Keratinocyte (primary cell): ENCODE results near the gene SMARCC1. TPM values are rescaled to one million over a fixed set of nuclear protein-coding genes. Genes with fewer than 3 reads are reported as not detected.

Experiments
- DNase-seq: peaks from one replicate; pipeline ENCODE4 v3.0.0-alpha.2; 2011; ENCODE audit warnings: low read depth, missing footprints, low spot score
- FAIRE-seq: peaks from 2 replicates; lab custom pipeline; 2011; peaks lifted over from hg19 to GRCh38; lab: Jason Lieb, UNC
- H2AFZ ChIP-seq: 2 replicates; pipeline ENCODE4 v1.6.0; 2012; ENCODE audit warnings: low read length, control low read depth, inconsistent platforms; ENCODE audit not compliant: control insufficient read depth
- H3K27ac ChIP-seq: 2 replicates; pipeline ENCODE4 v1.5.1; 2011; ENCODE audit warnings: low read length; ENCODE audit not compliant: control insufficient read depth, insufficient read depth
- H3K27me3 ChIP-seq: 3 replicates; pipeline ENCODE4 v1.6.0; 2011; ENCODE audit warnings: low read length; ENCODE audit not compliant: control insufficient read depth, insufficient read depth; ENCODE audit errors: extremely low read depth
- H3K36me3 ChIP-seq, 2 experiments: 2 replicates in 1 of 2; 3 replicates in 1 of 2; pipeline ENCODE4 v1.5.1; 2011; ENCODE audit warnings: low read length in 2 of 2, mild to moderate bottlenecking in 1 of 2; ENCODE audit not compliant: control insufficient read depth in 2 of 2, insufficient read depth in 2 of 2; ENCODE audit errors: extremely low read depth in 1 of 2
- H3K4me1 ChIP-seq: 3 replicates; pipeline ENCODE4 v1.5.1; 2011; ENCODE audit warnings: low read length; ENCODE audit not compliant: control insufficient read depth, insufficient read depth; ENCODE audit errors: extremely low read depth
- H3K4me2 ChIP-seq: 3 replicates; pipeline ENCODE4 v1.6.0; 2011; ENCODE audit warnings: low read depth, low read length; ENCODE audit not compliant: control insufficient read depth, insufficient read depth; ENCODE audit errors: extremely low read depth
- H3K4me3 ChIP-seq, 3 experiments: fragments of 200-600 bp in 1 of 3; sonication (generic) in 1 of 3; 2 replicates in 2 of 3; 3 replicates in 1 of 3; pipeline ENCODE4 v1.5.1; 2011 to 2016; ENCODE audit warnings: low read length in 3 of 3, mild to moderate bottlenecking in 3 of 3, control low read depth in 2 of 3, inconsistent platforms in 1 of 3, low read depth in 1 of 3, mixed read lengths in 1 of 3, mixed run types in 1 of 3, moderate library complexity in 1 of 3; ENCODE audit not compliant: control insufficient read depth in 2 of 3, insufficient read depth in 2 of 3; ENCODE audit errors: extremely low read depth in 1 of 3
- H3K79me2 ChIP-seq: 2 replicates; pipeline ENCODE4 v1.6.0; 2012; ENCODE audit warnings: low read length; ENCODE audit not compliant: control insufficient read depth, insufficient read depth
- H3K9ac ChIP-seq: 3 replicates; pipeline ENCODE4 v1.6.0; 2011; ENCODE audit warnings: low read length; ENCODE audit not compliant: control insufficient read depth, insufficient read depth; ENCODE audit errors: extremely low read depth
- H3K9me1 ChIP-seq: 3 replicates; pipeline ENCODE4 v1.6.0; 2011; ENCODE audit warnings: low read length; ENCODE audit not compliant: control insufficient read depth, insufficient read depth; ENCODE audit errors: extremely low read depth
- H3K9me3 ChIP-seq: 2 replicates; pipeline ENCODE4 v1.5.1; 2012; ENCODE audit warnings: low read depth, low read length; ENCODE audit not compliant: control insufficient read depth
- H4K20me1 ChIP-seq: 3 replicates; pipeline ENCODE4 v1.6.0; 2011; ENCODE audit warnings: low read length; ENCODE audit not compliant: control insufficient read depth, insufficient read depth; ENCODE audit errors: extremely low read depth
- CTCF ChIP-seq, 3 experiments: IDR thresholded peaks in 1 of 3; conservative IDR thresholded peaks in 1 of 3; optimal IDR thresholded peaks in 1 of 3; 2 replicates in 2 of 3; 3 replicates in 1 of 3; pipeline versions ENCODE3 to v1.5.1; 2011; ENCODE audit warnings: low read length in 3 of 3, mild to moderate bottlenecking in 3 of 3, moderate library complexity in 2 of 3, control low read depth in 1 of 3, inconsistent platforms in 1 of 3; ENCODE audit not compliant: insufficient read depth in 2 of 3; ENCODE audit errors: extremely low read depth in 1 of 3
- EZH2 ChIP-seq: IDR thresholded peaks from one replicate; pipeline ENCODE4 v1.6.1; 2012; ENCODE audit warnings: inconsistent platforms, mild to moderate bottlenecking, low read length, moderate library complexity
- dilution Hi-C: fragments of 300-500 bp; cut with MboI; formaldehyde crosslinking; loops from one replicate; pipeline ENCODE4 v1.7.0; 2020; ENCODE audit warnings: low sequenced_read_pairs; ENCODE audit not compliant: extremely low pct_ligation_motif_present
- polyA plus RNA-seq, 5 experiments: library from polyadenylated mRNA; depleted of rRNA in 3 of 5; stranded (reverse) in 3 of 5; stranded (forward) in 1 of 5; unstranded in 1 of 5; fragments of >200 nt; gene quantifications; 1 replicate in 1 of 5; 2 replicates in 3 of 5; 3 replicates in 1 of 5; pipeline versions ENCODE4 v1.2.1 to v1.2.3, GENCODE V29; 2011 to 2012; ENCODE audit warnings: missing spikeins in 2 of 5, low read depth in 1 of 5, low replicate concordance in 1 of 5

SMARCC1 gene
- polyA plus RNA-seq, 1 donor (not counting 4 experiments of a cell fraction or from before 2014, with no cell fraction given), result 39.7 TPM

- Histone ChIP-seq H3K4me2 (no peak overlapping the region), H3K36me3 (peaks cover 14 to 20% of the 10 kb centered on the region in 2 experiments), H3K9me1 (no peaks in the 10 kb centered on the region), H3K4me3 (no peak overlapping the region), H2AFZ (no peak overlapping the region), H3K4me1 (no peaks in the 10 kb centered on the region), H3K9me3 (no peaks in the 10 kb centered on the region), H3K9ac (no peak overlapping the region), H3K79me2 (no peaks in the 10 kb centered on the region), H3K27me3 (no peaks in the 10 kb centered on the region), H4K20me1 (no peaks in the 10 kb centered on the region), H3K27ac (no peak overlapping the region)
- dilution Hi-C loops, result no loop called here
- DNase-seq (no peak), FAIRE-seq (no peak)
- TF ChIP-seq CTCF (optimal IDR thresholded peaks at IDR 0.05 in 1 of 3, IDR thresholded peaks at IDR 0.05 in 1 of 3, conservative IDR thresholded peaks at IDR 0.05 in 1 of 3; ENCODE audit: extremely low read depth in 1 of 3, insufficient read depth in 2 of 3, low read length in 3 of 3) (no peak), EZH2 (no peak)
Measured at GRCh38 chr3:47688488-47688887, 93.2 kb downstream of the SMARCC1 start.

GRCh38 chr3:47685037-47685436 lies 96.7 kb downstream of the SMARCC1 start:
- TF ChIP-seq CTCF (optimal IDR thresholded peaks at IDR 0.05 in 1 of 3, IDR thresholded peaks at IDR 0.05 in 1 of 3, conservative IDR thresholded peaks at IDR 0.05 in 1 of 3; ENCODE audit: extremely low read depth in 1 of 3, insufficient read depth in 2 of 3, low read length in 3 of 3), result no peak

More at GRCh38 chr3:47685037-47685436, 96.7 kb downstream of the SMARCC1 start:
- no peaks in the 10 kb centered on the region for H3K9me1 ChIP-seq
- no peak overlapping the region for H3K4me3 ChIP-seq
- H3K36me3 ChIP-seq, result peaks cover 12 to 21% of the 10 kb centered on the region in 2 experiments
- H2AFZ ChIP-seq, result no peak overlapping the region
- DNase-seq (no peak), FAIRE-seq (no peak)
- H3K27me3 ChIP-seq, result no peaks in the 10 kb centered on the region
- H3K4me2 ChIP-seq, result no peak overlapping the region
- dilution Hi-C loops, result no loop called here
- H4K20me1 ChIP-seq, result no peaks in the 10 kb centered on the region
- H3K9ac ChIP-seq, result no peak overlapping the region
- H3K27ac ChIP-seq, result no peak overlapping the region
- H3K4me1 ChIP-seq, result no peaks in the 10 kb centered on the region
- no peaks in the 10 kb centered on the region for H3K79me2 ChIP-seq
- no peaks in the 10 kb centered on the region for H3K9me3 ChIP-seq
